GM18867 (cell line): ENCODE data around the gene SFXN2.
"Not testable (repeated sequence)": the region's sequence is repeated elsewhere in the genome, so short reads cannot be mapped to it uniquely, and the experiment has no call there.

ENCODE experiments used
- ATAC-seq: cut with Tn5 transposase; IDR thresholded peaks from one replicate; pipeline ENCODE4 v1.9.1; 2021; ENCODE audit warnings: mild to moderate bottlenecking, moderate library complexity; ENCODE audit not compliant: unreplicated experiment

The SFXN2 gene

DNA sequence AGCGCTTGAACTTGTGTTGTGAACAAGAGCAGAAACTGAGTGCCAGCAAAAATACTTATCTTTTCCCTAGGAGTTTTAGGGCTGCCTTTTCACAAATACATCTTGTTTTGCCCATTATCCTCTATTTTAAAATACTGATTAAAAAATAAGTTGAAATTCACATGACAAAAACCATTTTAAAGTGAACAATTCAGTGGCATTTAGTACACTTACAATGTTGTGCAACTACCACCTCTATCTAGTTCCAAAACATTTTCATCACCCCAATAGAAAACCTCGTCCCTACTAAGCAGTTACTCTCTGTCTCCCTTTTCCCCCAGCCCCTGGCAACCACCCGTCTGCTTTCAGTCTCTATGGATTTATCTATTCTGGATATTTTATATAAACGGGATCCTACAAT, 30.7 kb downstream of the SFXN2 start:
- ATAC-seq: no peak

DNA sequence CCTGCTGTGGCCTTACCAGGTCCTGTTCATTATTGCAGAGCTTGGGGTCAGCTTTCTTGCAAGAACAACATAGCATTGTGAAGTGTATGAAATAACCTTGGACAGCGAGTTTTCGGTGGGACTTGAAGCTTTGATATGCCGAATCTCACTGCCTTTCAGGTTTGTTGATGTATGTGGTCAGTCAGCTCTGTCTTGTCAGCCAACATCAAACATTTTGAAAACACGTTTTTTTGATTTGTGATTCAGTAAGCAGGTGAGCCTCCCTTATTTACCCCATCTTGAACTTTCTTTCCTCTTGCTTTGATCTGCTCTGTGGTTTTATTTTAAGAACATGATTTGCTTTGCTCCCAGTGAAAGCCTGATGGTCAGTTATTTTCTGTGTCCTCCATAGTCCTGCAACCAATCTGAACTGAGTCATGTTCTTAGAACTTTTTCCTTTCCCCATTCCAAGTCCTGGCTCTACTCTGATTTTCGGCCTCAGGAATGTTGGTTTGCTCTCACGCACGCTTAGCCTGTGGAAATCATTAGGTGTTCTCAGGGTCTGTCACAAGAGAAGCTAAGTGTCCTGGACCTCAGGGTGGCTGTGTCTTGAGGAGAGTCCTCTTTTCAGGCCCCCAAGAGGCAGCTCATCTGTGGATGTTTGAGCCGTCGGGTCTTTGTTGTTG, 38.0 kb downstream of the SFXN2 start:
- ATAC-seq: no peak

DNA sequence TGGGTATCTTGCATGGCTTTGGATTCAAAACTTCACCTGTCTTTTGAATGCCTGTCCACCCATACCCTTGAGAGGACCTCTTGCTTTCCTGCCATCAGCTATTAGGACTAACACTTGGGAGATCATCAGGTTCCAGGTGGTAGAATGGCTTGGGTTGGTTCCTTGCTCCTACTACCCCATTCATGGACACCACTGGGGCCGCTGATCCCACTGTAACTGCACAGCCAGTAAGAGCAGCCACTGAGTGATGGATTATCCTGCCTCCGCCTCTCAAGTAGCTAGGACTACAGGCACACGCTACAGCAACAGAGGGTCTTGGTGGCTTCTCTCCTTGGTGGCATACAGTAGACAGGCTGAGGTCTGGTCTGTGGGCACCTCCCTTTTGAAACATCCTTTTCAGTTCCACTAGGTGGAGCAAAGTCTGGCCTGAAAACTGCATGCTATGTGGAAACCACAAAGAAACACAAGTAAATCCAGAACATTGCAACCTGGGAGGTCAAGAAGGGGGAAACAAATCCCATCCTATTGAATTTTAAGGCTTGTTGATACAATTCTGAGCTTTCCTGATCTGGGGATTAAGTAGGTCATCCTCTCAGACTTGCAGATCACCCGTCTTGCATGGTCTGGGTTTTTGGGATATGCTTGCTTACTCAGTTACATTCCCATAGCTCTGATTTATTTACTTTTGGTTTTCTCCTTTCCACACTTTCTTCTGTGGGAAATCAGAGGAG, 38.7 kb downstream of the SFXN2 start:
- ATAC-seq: no peak

DNA sequence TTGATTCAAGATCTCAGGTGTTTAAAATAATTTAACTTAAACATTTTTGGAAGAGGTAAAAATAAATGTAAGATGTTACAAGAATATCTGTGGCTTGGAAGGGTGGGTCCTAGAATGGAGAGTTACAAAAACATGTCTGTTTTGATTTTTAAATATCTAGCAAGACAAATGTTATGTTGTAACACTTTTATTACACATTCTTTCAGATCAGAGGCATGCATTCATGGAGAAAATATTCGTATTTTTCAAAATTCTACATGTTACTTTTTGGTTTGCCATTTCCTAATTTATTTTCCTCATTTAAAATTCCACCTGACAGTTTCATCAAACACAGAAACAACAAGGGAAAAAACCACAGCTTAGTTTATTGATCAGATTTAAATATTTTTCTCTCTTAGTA, 39.3 kb downstream of the SFXN2 start:
- no peak for ATAC-seq

DNA sequence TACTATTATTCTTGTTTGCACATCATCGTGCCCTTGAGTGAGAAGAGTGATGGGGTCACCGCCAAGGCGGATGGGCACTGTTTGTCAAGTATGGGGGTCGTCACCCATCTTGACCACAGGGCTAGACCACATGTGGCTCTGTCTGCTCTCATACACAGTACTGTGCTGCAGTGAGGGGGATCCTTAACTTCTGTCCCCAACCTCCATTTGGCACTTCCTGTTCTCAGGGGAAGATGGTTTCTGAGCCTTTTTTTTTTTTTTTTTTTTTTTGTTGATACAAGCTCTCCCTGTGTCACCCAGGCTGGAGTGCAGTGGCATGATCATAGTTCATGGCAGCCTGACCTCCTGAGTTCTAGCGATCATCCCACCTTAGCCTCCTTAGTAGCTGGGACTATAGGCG, 42.9 kb downstream of the SFXN2 start:
- no peak for ATAC-seq

DNA sequence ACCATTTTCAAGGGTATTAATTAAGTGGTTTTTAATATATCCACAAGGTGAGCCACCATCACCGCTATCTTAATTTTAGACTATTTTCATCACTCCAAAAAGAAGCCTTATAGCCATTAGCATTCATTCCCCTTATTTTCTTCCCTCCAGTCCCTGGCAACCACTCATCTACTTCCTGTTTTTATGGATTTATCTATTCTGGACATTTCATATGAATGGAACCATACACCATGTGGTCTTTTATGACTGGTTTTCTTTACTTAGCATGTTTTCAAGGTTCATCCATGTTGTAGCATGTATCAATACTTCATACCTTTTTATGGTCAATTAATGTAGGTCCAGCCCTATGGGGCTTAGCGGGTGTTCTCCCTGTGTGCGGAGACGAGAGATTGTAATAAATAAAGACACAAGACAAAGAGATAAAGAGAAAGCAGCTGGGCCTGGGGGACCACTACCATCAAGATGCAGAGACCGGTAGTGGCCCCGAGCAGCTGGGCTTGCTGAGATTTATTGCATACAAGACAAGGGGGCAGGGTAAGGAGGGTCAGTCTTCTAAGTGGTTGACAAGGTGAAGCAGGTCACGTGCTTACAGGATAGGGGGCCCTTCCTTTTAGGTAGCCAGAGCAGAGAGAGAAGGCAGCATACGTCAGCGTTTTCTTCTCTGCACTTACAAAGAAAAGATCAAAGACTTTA, 44.0 kb downstream of the SFXN2 start:
- no peak for ATAC-seq

DNA sequence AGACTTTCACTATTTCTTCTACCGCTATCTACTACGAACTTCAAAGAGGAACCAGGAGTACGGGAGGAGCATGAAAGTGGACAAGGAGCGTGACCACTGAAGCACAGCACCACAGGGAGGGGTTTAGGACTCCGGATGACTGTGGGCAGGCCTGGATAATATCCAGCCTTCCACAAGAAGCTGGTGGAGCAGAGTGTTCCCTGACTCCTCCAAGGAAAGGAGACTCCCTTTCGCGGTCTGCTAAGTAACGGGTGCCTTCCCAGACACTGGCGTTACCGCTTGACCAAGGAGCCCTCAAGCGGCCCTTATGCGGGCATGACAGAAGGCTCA, 44.5 kb downstream of the SFXN2 start:
- ATAC-seq: not testable (repeated sequence)

DNA sequence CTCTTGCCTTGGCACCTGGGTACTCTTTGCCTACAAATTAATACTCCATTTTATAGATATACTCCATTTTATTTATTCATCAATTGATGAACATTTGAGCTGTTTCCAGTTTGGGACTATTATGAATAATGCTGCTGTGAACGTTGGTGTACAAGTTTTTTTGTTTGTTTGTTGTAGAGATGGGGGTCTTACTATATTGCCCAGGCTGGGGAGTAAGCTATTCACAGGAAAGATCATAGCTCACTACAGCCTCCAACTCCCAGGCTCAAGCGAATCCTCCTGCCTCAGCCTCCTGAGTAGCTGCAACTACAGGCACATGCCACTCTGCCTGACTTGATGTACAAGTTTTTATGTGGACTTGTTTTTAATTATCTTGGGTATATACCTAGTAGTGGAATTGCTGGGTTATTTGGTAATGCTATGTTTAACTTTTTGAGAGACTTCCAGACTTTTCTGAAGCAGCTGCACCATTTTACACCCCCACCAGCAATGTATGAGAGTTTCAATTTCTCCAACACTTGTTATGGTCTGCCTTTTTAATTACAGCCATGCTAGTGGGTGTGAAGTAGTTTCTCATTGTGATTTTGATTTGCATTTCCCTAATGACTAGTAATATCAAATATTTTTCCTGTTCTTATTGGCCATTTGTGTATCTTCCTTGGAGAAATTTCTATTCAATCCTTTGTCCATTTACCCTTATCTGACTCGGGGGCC, 45.2 kb downstream of the SFXN2 start:
- no peak for ATAC-seq

DNA sequence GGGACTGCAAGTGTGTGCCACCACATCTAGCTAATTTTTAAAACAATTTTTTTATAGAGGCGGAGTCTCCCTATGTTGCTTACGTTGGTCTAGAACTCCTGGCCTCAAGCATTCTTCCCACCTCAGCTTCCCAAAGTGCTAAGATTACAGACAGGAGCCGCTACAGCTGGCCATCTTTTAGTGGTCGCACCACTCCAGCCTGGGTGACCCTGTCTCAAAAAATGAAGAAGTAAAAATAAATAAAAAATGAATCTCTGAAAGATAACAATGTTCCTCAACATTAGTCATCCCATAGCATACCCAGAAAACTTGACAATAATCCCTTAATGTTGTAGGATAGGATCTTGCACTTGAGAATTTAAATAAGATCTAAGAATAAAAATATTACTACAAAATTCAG, 47.5 kb downstream of the SFXN2 start:
- no peak for ATAC-seq

DNA sequence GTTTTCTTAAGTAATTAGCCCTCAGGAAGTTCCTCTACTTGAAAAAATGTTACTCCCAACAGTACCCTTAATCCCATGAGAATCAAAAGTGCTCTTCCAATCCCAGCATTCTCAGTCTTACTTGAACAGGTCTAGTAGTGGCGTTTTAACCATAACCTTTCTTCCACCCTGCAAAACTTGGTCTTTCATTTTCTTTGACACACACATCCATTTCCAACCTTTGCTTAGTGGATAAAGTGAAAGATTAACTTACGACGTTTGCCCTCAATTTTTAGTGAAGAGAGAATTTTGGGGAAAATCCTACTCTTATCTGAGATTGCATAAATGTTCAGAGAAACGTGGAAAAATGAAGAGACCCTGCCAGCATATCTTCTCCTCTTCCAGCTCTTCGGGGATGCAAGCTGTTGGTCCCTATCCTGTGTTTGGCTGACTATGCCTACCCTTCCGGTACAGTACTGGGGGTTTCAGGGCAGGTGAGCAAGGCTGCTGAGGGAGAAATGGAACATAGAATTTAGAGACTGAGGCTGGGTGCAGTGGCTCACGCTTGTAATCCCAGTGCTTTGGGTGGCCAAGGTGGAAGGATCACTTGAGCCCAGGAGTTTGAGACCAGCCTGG, 48.1 kb downstream of the SFXN2 start:
- ATAC-seq: no peak

DNA sequence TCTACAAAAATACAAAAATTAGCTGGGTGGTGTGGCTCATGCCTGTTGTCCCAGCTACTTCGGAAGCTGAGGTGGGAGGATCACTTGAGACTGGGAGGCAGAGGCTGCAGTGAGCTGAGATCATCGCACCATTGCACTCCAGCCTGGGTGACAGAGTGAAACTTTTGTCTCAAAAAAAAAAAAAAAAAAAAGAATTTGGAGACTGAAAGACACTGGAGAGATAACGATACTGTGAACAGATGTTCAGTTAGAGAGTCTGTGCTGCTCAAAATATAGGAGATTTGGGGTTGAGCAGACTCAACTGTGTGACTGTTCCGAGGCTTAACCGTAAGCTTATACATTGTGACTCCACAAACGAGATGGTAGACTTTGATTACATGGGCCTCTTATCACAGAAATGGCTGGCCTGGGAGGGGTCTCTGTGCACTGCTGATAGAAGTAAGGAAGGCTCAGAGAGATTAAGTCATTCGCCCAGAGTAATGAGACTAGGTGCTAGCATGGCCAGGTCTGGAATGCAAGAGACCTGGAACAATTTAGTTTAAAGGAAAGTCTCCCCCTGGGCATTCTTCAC, 48.7 kb downstream of the SFXN2 start:
- no peak for ATAC-seq

DNA sequence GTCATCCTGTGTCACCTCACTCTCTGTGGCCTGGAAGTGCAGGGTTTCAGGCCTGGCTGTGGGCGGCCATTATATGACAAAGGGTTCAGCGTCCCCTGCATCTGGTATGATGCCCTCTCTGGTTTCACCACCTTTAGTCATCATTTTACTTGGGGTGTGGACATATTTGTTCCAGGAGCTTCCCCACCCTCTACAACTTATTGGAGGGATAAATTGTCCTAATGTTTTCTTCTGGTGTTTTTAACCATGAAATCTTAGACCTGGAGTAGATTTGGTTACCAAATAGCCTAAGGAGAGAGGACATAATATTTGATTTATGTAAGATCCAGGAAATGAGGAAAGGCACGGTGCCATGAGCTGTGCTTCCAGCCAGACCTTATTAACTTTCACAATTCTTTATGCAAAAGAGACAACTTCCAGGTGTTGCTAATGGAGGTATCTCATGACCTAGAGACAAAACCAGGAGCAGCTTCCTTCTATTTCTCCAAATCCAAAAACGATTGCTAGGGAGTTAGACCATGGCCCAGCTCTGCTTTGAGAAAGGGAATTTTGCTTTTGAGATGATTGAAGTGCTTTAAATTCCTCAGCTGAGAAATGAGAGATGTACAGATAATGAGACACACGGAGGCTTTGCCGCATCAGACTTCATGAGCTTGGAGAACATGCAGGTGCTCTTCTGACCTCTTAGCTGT, 50.2 kb downstream of the SFXN2 start:
- ATAC-seq: no peak

DNA sequence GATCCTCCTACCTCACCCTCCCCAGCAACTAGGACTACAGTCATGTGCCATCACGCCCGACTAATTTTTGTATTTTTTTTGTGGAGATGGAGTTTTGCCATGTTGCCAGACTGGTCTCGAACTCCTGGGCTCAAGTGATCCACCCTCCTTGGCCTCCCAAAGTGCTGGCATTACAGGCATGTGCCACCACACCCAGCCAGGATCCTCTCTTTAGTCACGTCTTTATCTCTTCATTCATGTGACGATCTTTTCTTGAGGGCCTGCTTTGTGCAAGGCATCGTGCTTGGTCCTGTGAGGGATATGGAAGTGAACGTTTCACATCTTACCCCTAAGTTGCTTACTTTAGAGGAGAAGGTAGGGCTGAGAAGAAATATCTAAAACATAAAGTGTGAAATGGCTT, 50.9 kb downstream of the SFXN2 start:
- ATAC-seq: no peak

DNA sequence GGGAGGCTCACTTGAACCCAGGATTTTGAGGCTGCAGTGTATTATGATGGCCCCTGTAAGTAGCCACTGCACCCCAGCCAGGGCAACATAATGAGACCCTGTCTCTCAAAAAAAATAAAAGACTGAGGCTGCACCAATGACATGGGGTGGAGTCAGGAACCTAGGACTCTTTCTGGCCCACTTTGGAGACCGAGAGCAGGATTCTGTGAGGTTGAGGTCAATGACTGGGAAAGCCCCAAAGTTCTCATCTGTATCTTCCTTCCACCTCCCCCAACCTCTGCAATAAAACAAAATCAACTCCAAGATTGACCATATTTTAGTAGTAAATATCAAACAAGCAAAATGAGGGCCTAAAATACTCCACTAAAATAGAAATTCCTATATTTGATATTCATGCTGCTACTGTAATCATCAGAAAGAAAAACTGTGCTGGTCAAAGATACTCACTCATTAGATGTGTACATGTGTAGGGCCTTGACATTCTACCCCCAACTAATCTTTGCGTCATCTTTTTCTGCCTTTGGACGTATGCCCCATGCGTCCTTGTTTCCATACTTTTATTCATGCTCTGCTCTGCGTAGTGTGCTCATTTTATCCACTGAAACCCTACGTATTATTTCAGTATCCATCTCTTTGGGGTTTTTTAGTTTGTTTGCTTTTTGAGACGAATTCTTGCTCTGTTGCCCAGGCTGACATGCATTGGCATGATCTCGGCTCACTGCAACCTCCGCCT, 53.2 kb downstream of the SFXN2 start:
- ATAC-seq: no peak

DNA sequence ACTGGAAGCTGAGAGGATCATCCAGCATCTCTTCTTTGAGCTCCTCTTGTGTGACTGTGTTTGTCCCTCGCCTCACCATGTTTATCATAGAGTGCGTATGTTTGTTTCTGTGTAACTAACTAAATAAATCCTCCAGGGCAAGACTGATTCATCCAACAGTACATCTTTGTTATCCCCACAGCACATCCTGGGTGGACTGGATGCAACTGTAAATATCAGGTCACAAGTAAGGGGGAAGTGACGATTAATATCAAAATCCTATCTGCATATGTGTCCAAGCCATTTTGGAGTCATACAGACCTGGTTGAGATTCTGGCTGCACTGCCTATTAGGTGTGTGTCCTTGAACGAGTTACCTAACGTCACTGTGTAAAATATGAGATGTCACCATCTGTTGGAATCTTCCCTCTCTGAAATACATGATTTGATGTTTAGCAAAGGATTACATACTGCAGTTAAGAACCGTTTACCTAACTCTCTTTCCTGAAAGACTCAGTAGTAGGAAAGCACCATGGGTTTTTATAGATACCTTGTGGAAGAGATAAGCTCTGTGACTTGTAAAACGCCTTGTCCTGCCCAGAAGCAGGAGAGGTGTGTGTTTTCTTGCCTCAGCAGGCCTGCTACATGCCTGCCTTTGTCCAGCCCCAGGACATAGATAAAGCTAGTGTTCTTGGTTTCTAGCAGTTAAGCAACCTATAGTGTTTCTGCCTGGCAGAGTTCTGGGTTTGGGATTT, 55.1 kb downstream of the SFXN2 start:
- ATAC-seq: no peak

DNA sequence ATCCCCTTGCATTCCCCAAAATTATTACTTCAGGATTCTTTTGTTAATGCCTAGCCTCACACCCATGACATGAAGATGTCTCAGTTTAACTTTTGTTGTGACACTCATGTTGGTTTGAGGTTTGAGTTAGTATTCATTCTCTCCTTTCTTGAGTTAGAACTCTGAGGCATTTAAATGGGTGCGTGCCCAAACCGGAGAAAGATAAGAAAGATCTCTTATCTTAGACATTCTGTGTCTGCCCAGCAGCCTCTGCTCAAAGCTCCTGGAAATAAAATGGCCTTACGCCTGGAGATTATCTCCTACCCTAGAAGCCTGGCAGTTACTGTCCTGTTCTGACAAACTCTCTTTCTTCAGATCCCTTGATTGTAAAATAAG, 55.7 kb downstream of the SFXN2 start:
- ATAC-seq: no peak

DNA sequence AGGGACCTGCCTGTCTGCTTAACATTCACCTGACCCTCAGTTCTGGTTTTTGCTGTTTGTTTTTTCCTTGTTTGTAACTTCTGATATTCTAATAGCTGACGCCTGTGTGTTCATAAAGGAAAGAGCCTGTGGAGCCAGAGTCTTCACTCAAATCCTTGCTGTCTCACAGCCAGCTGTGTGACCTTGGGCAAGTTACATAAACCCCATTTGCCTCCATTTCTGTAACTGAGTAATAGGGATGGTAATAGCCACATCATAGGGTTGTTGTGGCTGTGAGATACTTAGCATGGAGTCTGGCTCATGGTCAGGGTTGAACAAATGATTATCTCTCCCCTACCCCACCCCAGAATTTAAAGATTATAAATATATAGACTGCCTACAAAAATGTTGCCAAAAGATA, 56.4 kb downstream of the SFXN2 start:
- ATAC-seq: no peak

DNA sequence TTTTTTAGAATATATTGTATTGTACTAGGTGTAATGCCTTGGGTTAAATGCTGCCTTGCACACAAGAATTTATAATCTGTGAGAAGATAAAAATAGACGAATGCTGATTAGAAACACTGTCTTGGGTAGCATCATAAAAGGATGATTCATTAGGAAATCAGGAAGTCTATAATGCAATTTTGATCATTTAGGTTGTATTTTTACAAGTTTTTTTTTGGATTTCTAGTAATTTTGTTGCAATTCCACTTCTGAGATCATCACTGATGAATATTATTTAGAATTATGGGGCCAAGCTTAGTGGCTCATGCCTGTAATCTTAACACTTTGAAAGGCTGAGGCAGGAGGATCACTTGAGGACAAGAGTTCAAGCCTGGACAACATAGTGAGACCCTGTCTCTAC, 58.9 kb downstream of the SFXN2 start:
- ATAC-seq: no peak

DNA sequence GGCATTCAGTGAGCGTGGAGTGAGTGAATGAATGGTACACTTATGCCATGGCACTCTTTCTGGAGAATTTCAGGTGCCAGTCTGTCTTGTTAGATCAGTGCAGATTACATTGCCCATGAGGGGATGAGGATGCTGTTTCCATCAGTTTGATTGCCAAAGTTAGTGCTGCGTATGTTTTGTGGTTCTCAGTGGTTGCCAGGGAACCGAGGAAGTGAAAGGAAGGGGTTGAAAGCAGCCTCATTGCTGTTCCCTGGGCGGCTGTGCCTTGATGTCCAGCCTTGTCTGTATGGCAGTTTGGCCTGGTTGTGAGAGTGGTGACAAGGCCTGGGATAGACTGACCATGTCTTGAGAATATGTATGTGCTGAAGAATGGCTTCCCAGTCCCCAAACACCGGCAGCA, 59.5 kb downstream of the SFXN2 start:
- ATAC-seq: no peak
